HG02884 (cell line): ENCODE data around the gene LRRFIP2.
"Not testable (repeated sequence)": the region's sequence is repeated elsewhere in the genome, so short reads cannot be mapped to it uniquely, and the experiment has no call there.

ENCODE experiments used
- ATAC-seq: cut with Tn5 transposase; IDR thresholded peaks from one replicate; pipeline ENCODE4 v1.9.1; 2021; ENCODE audit warnings: mild to moderate bottlenecking, moderate library complexity; ENCODE audit not compliant: unreplicated experiment

Gene LRRFIP2

GRCh38 chr3:37174532-37175126 lies at the start of gene LRRFIP2:
LRRFIP2 (minus strand) TSS chr3:37174582; CDS start chr3:37148983, 25,599 bp downstream.
- ATAC-seq: peak; percentile 40

- ATAC-seq: no peak
These were observed 49.2 kb upstream of the LRRFIP2 start for GRCh38 chr3:37223576-37223975.

- ATAC-seq: no peak
These were observed 48.8 kb upstream of the LRRFIP2 start for GRCh38 chr3:37223141-37223558.

- not testable (repeated sequence) for ATAC-seq
These were observed 48.2 kb upstream of the LRRFIP2 start for GRCh38 chr3:37222542-37222941.

GRCh38 chr3:37221407-37221806 lies 47.0 kb upstream of the LRRFIP2 start:
- ATAC-seq: no peak

- no peak for ATAC-seq
These were observed 44.9 kb upstream of the LRRFIP2 start for GRCh38 chr3:37219266-37219665.

- no peak for ATAC-seq
These were observed 43.8 kb upstream of the LRRFIP2 start for GRCh38 chr3:37218206-37218605.

GRCh38 chr3:37217098-37217849 lies 42.9 kb upstream of the LRRFIP2 start:
- no peak for ATAC-seq

- ATAC-seq: no peak
These were observed 42.3 kb upstream of the LRRFIP2 start for GRCh38 chr3:37216597-37217097.

- no peak for ATAC-seq
These were observed 39.7 kb upstream of the LRRFIP2 start for GRCh38 chr3:37214076-37214475.

GRCh38 chr3:37210230-37210629 lies 35.8 kb upstream of the LRRFIP2 start:
- ATAC-seq: no peak

- not testable (repeated sequence) for ATAC-seq
These were observed 34.2 kb upstream of the LRRFIP2 start for GRCh38 chr3:37208576-37208975.

- ATAC-seq: not testable (repeated sequence)
These were observed 33.6 kb upstream of the LRRFIP2 start for GRCh38 chr3:37208008-37208407.

- not testable (repeated sequence) for ATAC-seq
These were observed 31.7 kb upstream of the LRRFIP2 start for GRCh38 chr3:37206041-37206440.

GRCh38 chr3:37204314-37204713 lies 29.9 kb upstream of the LRRFIP2 start:
- ATAC-seq: no peak

GRCh38 chr3:37202035-37202434 lies 27.7 kb upstream of the LRRFIP2 start:
- no peak for ATAC-seq

GRCh38 chr3:37200141-37200540 lies 25.8 kb upstream of the LRRFIP2 start:
- ATAC-seq: no peak

GRCh38 chr3:37198996-37199395 lies 24.6 kb upstream of the LRRFIP2 start:
- no peak for ATAC-seq

- no peak for ATAC-seq
These were observed 24.2 kb upstream of the LRRFIP2 start for GRCh38 chr3:37198547-37198946.

- ATAC-seq: no peak
These were observed 23.5 kb upstream of the LRRFIP2 start for GRCh38 chr3:37197810-37198371.

- ATAC-seq: no peak
These were observed 20.2 kb upstream of the LRRFIP2 start for GRCh38 chr3:37194533-37194932.

- ATAC-seq: no peak
These were observed 16.3 kb upstream of the LRRFIP2 start for GRCh38 chr3:37190667-37191066.
